ENCODE data around the gene AKR1C4.

DNA sequence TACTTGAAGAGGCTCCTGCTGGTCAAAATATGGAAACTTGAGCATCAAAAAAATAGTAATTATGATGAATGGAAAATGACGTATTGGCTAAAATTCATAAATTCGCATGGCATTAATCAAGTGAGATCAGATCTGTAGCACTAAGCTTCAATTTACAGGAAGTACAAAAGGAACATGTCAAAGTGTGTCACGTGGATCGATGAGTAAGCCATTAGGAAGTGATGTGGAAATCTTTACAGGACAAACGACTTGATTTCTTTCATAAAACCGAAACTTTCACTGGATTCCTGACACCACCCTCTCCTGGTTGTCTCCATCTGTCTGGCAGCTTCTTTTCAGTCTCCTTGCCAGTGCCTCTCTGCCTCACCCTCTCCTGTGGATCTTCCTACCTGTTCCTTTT is 37.5 kb upstream of the AKR1C4 start:
- TF ChIP-seq EZH2 (IDR thresholded peaks at IDR 0.05; ENCODE audit: low read length, unreplicated experiment) = no peak
- TF ChIP-seq, protein P1, sequence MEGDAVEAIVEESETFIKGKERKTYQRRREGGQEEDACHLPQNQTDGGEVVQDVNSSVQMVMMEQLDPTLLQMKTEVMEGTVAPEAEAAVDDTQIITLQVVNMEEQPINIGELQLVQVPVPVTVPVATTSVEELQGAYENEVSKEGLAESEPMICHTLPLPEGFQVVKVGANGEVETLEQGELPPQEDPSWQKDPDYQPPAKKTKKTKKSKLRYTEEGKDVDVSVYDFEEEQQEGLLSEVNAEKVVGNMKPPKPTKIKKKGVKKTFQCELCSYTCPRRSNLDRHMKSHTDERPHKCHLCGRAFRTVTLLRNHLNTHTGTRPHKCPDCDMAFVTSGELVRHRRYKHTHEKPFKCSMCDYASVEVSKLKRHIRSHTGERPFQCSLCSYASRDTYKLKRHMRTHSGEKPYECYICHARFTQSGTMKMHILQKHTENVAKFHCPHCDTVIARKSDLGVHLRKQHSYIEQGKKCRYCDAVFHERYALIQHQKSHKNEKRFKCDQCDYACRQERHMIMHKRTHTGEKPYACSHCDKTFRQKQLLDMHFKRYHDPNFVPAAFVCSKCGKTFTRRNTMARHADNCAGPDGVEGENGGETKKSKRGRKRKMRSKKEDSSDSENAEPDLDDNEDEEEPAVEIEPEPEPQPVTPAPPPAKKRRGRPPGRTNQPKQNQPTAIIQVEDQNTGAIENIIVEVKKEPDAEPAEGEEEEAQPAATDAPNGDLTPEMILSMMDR (conservative IDR thresholded peaks at IDR 0.05; ENCODE audit: low read depth, low read length) = no peak
